Measurements from ENCODE around the gene PARVB.

DNA sequence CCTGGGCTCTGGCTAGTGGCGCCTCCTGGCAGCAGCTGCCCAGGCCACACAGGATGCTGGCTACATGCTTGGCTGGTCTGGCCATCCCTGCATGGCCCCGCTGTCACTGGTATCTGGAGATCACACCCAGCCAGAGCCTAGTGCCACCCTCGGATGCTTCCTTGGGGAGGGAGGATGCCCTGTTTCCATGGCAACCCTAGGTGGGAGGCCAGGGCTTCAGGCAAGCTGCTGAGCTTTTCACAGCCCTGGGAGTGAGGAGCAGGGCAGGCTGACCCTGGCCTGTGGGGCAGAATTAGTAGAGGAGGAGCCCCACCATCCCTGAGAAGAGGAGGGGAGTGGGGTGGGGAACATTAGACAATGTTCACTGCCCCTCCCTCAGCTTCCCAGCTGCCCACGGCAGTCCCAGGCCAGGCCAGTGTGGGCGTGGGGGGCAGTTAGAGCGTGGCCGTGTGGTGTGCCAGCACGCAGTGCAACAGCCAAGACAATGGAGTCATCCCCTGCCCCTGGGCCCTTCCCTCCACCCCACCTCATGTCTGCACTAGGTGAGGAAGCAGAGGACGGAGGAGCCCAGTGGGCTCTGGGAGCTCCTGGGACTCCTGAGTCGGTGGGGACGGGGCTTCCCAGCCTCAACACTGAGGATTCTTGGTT, 50.4 kb downstream of the PARVB start:
- TF ChIP-seq, protein P1, sequence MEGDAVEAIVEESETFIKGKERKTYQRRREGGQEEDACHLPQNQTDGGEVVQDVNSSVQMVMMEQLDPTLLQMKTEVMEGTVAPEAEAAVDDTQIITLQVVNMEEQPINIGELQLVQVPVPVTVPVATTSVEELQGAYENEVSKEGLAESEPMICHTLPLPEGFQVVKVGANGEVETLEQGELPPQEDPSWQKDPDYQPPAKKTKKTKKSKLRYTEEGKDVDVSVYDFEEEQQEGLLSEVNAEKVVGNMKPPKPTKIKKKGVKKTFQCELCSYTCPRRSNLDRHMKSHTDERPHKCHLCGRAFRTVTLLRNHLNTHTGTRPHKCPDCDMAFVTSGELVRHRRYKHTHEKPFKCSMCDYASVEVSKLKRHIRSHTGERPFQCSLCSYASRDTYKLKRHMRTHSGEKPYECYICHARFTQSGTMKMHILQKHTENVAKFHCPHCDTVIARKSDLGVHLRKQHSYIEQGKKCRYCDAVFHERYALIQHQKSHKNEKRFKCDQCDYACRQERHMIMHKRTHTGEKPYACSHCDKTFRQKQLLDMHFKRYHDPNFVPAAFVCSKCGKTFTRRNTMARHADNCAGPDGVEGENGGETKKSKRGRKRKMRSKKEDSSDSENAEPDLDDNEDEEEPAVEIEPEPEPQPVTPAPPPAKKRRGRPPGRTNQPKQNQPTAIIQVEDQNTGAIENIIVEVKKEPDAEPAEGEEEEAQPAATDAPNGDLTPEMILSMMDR (conservative IDR thresholded peaks at IDR 0.05; ENCODE audit: low read depth, low read length), result no peak
- TF ChIP-seq EZH2 (IDR thresholded peaks at IDR 0.05; ENCODE audit: low read length, unreplicated experiment) (no peak), EZH2phosphoT487 (IDR thresholded peaks at IDR 0.05; ENCODE audit: borderline replicate concordance, low read length) (no peak)

Data from PC-3 (cell line).